Measurements from ENCODE around the gene ENOX1.

ENOX1 gene

DNA sequence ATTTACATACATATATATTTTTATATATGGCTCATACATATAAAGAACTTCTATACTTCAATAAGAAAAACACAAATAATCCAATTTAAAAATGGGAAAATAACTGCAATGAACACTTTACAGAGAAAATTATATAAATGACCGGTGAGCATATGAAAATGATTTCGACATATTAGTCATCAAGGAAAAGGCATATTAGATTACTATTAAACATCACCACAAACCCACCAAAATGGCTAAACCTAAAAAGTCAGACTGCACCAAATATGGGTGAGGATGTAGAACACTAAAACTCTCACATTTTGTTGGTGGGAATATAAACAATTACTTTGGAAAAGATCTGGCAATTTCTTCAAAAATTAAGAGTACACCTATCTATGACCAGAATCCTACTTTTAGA lies 316.2 kb downstream of the ENOX1 start:
- TF ChIP-seq CTCF (IDR thresholded peaks at IDR 0.05; ENCODE audit: low read length) (no peak), EZH2 (IDR thresholded peaks at IDR 0.05; ENCODE audit: borderline replicate concordance, low read length) (no peak)
- Histone ChIP-seq H3K27ac (ENCODE audit: low read depth, low read length, poor library complexity, severe bottlenecking) (no peak overlapping the region), H3K4me3 (ENCODE audit: low read depth, low read length, poor library complexity, severe bottlenecking) (no peak overlapping the region)

DNA sequence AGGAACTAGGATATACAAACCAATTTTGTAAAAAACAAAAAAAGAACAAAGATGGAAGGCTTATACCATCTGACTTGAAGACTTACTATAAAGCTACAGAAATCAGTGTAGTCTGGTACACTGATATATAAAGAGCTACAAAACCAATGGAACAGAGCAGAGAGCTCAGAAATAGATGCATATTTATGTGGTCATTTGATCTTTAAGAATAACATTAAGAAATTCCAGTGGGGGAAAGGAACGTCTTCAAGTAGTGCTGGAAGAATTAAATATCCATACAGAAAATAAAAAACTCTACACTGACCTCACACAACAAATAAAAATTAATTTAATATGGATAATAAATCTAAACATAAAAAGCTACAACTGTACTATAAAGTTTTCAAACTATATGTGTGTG lies 317.0 kb downstream of the ENOX1 start:
- no peaks in the 10 kb centered on the region for H3K9me2 ChIP-seq (ENCODE audit: low read depth, low read length)
- H3K79me2 ChIP-seq (ENCODE audit: insufficient read depth, low read length): no peaks in the 10 kb centered on the region
- H3K36me3 ChIP-seq (ENCODE audit: insufficient read depth, low read length): no peaks in the 10 kb centered on the region
- no peak overlapping the region for H2AFZ ChIP-seq (ENCODE audit: low read length)
- H4K20me1 ChIP-seq (ENCODE audit: insufficient read depth, low read length): no peaks in the 10 kb centered on the region
- H3K4me1 ChIP-seq (ENCODE audit: insufficient read depth, low read length, severe bottlenecking): no peaks in the 10 kb centered on the region
- H3K4me3 ChIP-seq (ENCODE audit: low read depth, low read length, poor library complexity, severe bottlenecking): no peak overlapping the region
- no peaks in the 10 kb centered on the region for H3F3A ChIP-seq (ENCODE audit: insufficient read depth, low read length)
- no peak overlapping the region for H3K4me2 ChIP-seq (ENCODE audit: low read length)
- H3K9me3 ChIP-seq (ENCODE audit: low read length): no peaks in the 10 kb centered on the region
- no peak overlapping the region for H3K27ac ChIP-seq (ENCODE audit: low read depth, low read length, poor library complexity, severe bottlenecking)
- no peak overlapping the region for H3K9ac ChIP-seq (ENCODE audit: low read length)
- H3K27me3 ChIP-seq (ENCODE audit: insufficient read depth, low read length): no peaks in the 10 kb centered on the region
- TF ChIP-seq EZH2 (IDR thresholded peaks at IDR 0.05; ENCODE audit: borderline replicate concordance, low read length) (no peak), CTCF (IDR thresholded peaks at IDR 0.05; ENCODE audit: low read length) (no peak)

More for the DNA sequence above, 316.2 kb downstream of the ENOX1 start:
- Histone ChIP-seq H3K36me3 (ENCODE audit: insufficient read depth, low read length) (no peaks in the 10 kb centered on the region), H3K9ac (ENCODE audit: low read length) (no peak overlapping the region), H2AFZ (ENCODE audit: low read length) (no peak overlapping the region), H3K9me3 (ENCODE audit: low read length) (no peaks in the 10 kb centered on the region), H3K4me1 (ENCODE audit: insufficient read depth, low read length, severe bottlenecking) (no peaks in the 10 kb centered on the region), H3K4me2 (ENCODE audit: low read length) (no peak overlapping the region), H4K20me1 (ENCODE audit: insufficient read depth, low read length) (no peaks in the 10 kb centered on the region), H3K9me2 (ENCODE audit: low read depth, low read length) (no peaks in the 10 kb centered on the region), H3F3A (ENCODE audit: insufficient read depth, low read length) (no peaks in the 10 kb centered on the region), H3K27me3 (ENCODE audit: insufficient read depth, low read length) (no peaks in the 10 kb centered on the region), H3K79me2 (ENCODE audit: insufficient read depth, low read length) (no peaks in the 10 kb centered on the region)

DNA sequence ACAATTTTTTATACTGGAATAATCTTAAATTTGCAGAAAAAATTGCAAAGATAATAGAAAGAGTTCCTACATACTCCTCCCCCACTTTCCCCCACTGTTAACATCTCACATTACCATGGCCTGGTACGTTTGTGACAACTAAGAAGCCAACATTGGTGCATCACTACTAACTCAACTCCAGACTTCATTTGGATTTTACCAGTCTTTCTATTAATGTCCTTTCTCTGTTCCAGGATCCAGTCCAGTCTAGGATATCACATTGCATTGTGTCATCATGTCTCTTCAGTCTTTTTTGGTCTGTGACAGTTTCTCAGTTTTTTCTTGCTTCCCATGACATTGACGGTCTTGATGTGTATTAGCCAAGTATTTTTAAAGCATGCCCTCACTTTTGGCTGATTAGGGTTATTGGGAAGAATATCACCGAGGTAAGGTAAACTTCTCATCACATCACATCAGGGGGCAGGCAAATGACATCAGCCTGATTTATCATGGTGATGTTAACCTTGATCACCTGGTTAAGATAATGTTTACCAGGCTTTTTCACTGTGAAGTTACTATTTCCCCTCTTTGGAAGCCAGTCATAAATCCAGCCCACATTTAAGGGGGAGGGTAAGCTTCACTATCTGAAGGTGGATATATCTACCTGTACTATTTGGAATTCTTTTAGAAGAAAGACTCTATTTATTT lies 322.1 kb downstream of the ENOX1 start:
- no peaks in the 10 kb centered on the region for H3K79me2 ChIP-seq (ENCODE audit: insufficient read depth, low read length)
- no peak overlapping the region for H2AFZ ChIP-seq (ENCODE audit: low read length)
- no peaks in the 10 kb centered on the region for H3K4me1 ChIP-seq (ENCODE audit: insufficient read depth, low read length, severe bottlenecking)
- H4K20me1 ChIP-seq (ENCODE audit: insufficient read depth, low read length): no peaks in the 10 kb centered on the region
- no peaks in the 10 kb centered on the region for H3K9me3 ChIP-seq (ENCODE audit: low read length)
- H3K36me3 ChIP-seq (ENCODE audit: insufficient read depth, low read length): no peaks in the 10 kb centered on the region
- H3K9me2 ChIP-seq (ENCODE audit: low read depth, low read length): no peaks in the 10 kb centered on the region
- H3K27me3 ChIP-seq (ENCODE audit: insufficient read depth, low read length): no peaks in the 10 kb centered on the region
- no peak for TF ChIP-seq CTCF (IDR thresholded peaks at IDR 0.05; ENCODE audit: low read length)
- no peak for TF ChIP-seq EZH2 (IDR thresholded peaks at IDR 0.05; ENCODE audit: borderline replicate concordance, low read length)
- no peak overlapping the region for H3K27ac ChIP-seq (ENCODE audit: low read depth, low read length, poor library complexity, severe bottlenecking)
- no peak overlapping the region for H3K9ac ChIP-seq (ENCODE audit: low read length)
- H3K4me3 ChIP-seq (ENCODE audit: low read depth, low read length, poor library complexity, severe bottlenecking): no peak overlapping the region
- H3K4me2 ChIP-seq (ENCODE audit: low read length): no peak overlapping the region
- H3F3A ChIP-seq (ENCODE audit: insufficient read depth, low read length): no peaks in the 10 kb centered on the region

Measured in OCI-LY1 (cell line).